CD4-positive, alpha-beta T cell (primary cell): ENCODE measurements around the gene CXCR6. TPM values are rescaled to one million over a fixed set of nuclear protein-coding genes. Genes with fewer than 3 reads are reported as not detected.

Source experiments
- ATAC-seq: fragments of 200-7000 bp; cut with Tn5 transposase; one replicate; pipeline ENCODE4 v1.10.0; 2022; ENCODE audit warnings: mild to moderate bottlenecking; ENCODE audit not compliant: poor library complexity
- CTCF ChIA-PET: fragments of 350-600 bp; sonication (Branson Sonifier 250); formaldehyde crosslinking; loops from one replicate; lab custom pipeline; 2021; ENCODE audit warnings: antibody characterized with exemption, inconsistent platforms; lab: Charles Lee
- POLR2A ChIA-PET: fragments of 350-600 bp; sonication (Branson Sonifier 250); formaldehyde crosslinking; loops from one replicate; lab custom pipeline; 2021; ENCODE audit warnings: antibody characterized with exemption, inconsistent platforms; lab: Charles Lee
- DNase-seq, 14 experiments: peaks; one replicate each; pipeline ENCODE4 v3.0.0-alpha.2; 2013 to 2020; ENCODE audit warnings: mixed read lengths in 2 of 14
- H3K27ac ChIP-seq, 2 donors: one replicate each; pipeline versions ENCODE4 v1.5.1 to v1.7.0; 2013; ENCODE audit warnings: low read length in 2 of 2, low read depth in 1 of 2, mild to moderate bottlenecking in 1 of 2
- H3K27me3 ChIP-seq, 2 experiments: 1 replicate in 1 of 2; 2 replicates in 1 of 2; pipeline versions ENCODE4 v1.6.1 to v1.7.0; 2013; ENCODE audit warnings: low read length in 2 of 2, control low read depth in 1 of 2, mild to moderate bottlenecking in 1 of 2, moderate library complexity in 1 of 2; ENCODE audit not compliant: insufficient read depth in 2 of 2, control insufficient read depth in 1 of 2
- H3K36me3 ChIP-seq: one replicate; pipeline ENCODE4 v1.6.1; 2013; ENCODE audit warnings: low read length, control low read depth; ENCODE audit not compliant: insufficient read depth
- H3K4me1 ChIP-seq: one replicate; pipeline ENCODE4 v1.6.1; 2013; ENCODE audit warnings: low read length, control low read depth; ENCODE audit not compliant: insufficient read depth
- H3K4me3 ChIP-seq: one replicate; pipeline ENCODE4 v1.5.1; 2013; ENCODE audit warnings: mild to moderate bottlenecking, low read length, moderate library complexity
- H3K9me3 ChIP-seq, 2 experiments: 1 replicate in 1 of 2; 2 replicates in 1 of 2; pipeline versions ENCODE4 v1.6.1 to v1.7.0; 2013; ENCODE audit warnings: low read length in 2 of 2, mild to moderate bottlenecking in 2 of 2, control low read depth in 1 of 2, moderate library complexity in 1 of 2; ENCODE audit not compliant: control insufficient read depth in 1 of 2, insufficient read depth in 1 of 2
- H3K27ac Mint-ChIP-seq: one replicate; pipeline ENCODE4 v1.8.0; 2020; ENCODE audit warnings: mixed read lengths
- H3K27me3 Mint-ChIP-seq: one replicate; pipeline ENCODE4 v1.8.0; 2021; ENCODE audit warnings: mixed read lengths
- H3K36me3 Mint-ChIP-seq: one replicate; pipeline ENCODE4 v1.8.0; 2021; ENCODE audit warnings: low read depth, mixed read lengths
- H3K4me1 Mint-ChIP-seq: one replicate; pipeline ENCODE4 v1.8.0; 2021; ENCODE audit warnings: low read depth, mixed read lengths
- H3K4me3 Mint-ChIP-seq: one replicate; pipeline ENCODE4 v1.8.0; 2020; ENCODE audit warnings: mild to moderate bottlenecking, mixed read lengths
- H3K9me3 Mint-ChIP-seq: one replicate; pipeline ENCODE4 v1.8.0; 2020; ENCODE audit warnings: mixed read lengths
- intact Hi-C, 2 experiments: fragments of 100-400 bp; cut with DNase I in 1 of 2; cut with micrococcal nuclease in 1 of 2; formaldehyde crosslinking; loops; one replicate each; pipeline versions ENCODE4 v1.15.1 to v1.9.0; 2023 to 2025; cut with DNase I, micrococcal nuclease
- total RNA-seq, 174 experiments: library from RNA in 2 of 174; stranded (reverse) in 2 of 174; gene quantifications; one replicate each; pipeline ENCODE4 v1.2.3 and lab custom pipeline; 2021 to 2026
- TF ChIP-seq, protein P1 (sequence below): fragments of 200-600 bp; IDR thresholded peaks from one replicate; pipeline ENCODE4 v1.8.0; 2022; ENCODE audit warnings: antibody characterized with exemption, mild to moderate bottlenecking

Gene CXCR6
- total RNA-seq, 2 experiments from 2014 or later = 1.7 to 2.0 TPM

- no peaks in the 10 kb centered on the region for H3K9me3 Mint-ChIP-seq
Measured at GRCh38 chr3:45966371-45966791, 23.1 kb downstream of the CXCR6 start.

GRCh38 chr3:45966950-45967640 is 23.8 kb downstream of the CXCR6 start:
- H3K27ac Mint-ChIP-seq = no peak overlapping the region
- peaks cover 91% of the 10 kb centered on the region for H3K36me3 Mint-ChIP-seq
- Histone ChIP-seq H3K36me3 (peaks cover 82% of the 10 kb centered on the region), H3K4me3 (no peak overlapping the region), H3K27ac (no peak overlapping the region), H3K27me3 (no peaks in the 10 kb centered on the region), H3K9me3 (no peaks in the 10 kb centered on the region), H3K4me1 (peaks cover 75% of the 10 kb centered on the region)
- no peak for ATAC-seq
- no peak overlapping the region for H3K4me3 Mint-ChIP-seq
- H3K27me3 Mint-ChIP-seq = no peaks in the 10 kb centered on the region
- ChIA-PET POLR2A (interaction anchor here (0.9 to 1.8 kb wide), 3 partner anchors 16 to 29 kb away, joined by 3 to 4 read pairs (median 3); partner anchors contain the start of gene FYCO1), CTCF (interaction anchor here (0.9 kb wide), 1 partner anchor 112 kb away, joined by 3 read pairs; no protein-coding TSS in a partner anchor)
- H3K9me3 Mint-ChIP-seq = no peaks in the 10 kb centered on the region
- TF ChIP-seq, protein P1, sequence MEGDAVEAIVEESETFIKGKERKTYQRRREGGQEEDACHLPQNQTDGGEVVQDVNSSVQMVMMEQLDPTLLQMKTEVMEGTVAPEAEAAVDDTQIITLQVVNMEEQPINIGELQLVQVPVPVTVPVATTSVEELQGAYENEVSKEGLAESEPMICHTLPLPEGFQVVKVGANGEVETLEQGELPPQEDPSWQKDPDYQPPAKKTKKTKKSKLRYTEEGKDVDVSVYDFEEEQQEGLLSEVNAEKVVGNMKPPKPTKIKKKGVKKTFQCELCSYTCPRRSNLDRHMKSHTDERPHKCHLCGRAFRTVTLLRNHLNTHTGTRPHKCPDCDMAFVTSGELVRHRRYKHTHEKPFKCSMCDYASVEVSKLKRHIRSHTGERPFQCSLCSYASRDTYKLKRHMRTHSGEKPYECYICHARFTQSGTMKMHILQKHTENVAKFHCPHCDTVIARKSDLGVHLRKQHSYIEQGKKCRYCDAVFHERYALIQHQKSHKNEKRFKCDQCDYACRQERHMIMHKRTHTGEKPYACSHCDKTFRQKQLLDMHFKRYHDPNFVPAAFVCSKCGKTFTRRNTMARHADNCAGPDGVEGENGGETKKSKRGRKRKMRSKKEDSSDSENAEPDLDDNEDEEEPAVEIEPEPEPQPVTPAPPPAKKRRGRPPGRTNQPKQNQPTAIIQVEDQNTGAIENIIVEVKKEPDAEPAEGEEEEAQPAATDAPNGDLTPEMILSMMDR = no peak
- DNase-seq = no peak
- intact Hi-C loops = no loop called here
- H3K4me1 Mint-ChIP-seq = peaks cover 28% of the 10 kb centered on the region

More at GRCh38 chr3:45966371-45966791, 23.1 kb downstream of the CXCR6 start:
- POLR2A ChIA-PET = interaction anchor here (0.6 to 1.8 kb wide), 4 partner anchors 10 to 29 kb away, joined by 3 to 4 read pairs (median 3); partner anchors contain the start of gene FYCO1
- H3K27ac ChIP-seq = no peak overlapping the region
- Mint-ChIP-seq H3K36me3 (peaks cover 91% of the 10 kb centered on the region), H3K4me3 (no peak overlapping the region), H3K27ac (no peak overlapping the region), H3K27me3 (no peaks in the 10 kb centered on the region), H3K4me1 (peaks cover 28% of the 10 kb centered on the region)
- TF ChIP-seq, protein P1 = no peak
- peaks cover 78% of the 10 kb centered on the region for H3K4me1 ChIP-seq
- DNase-seq (no peak), ATAC-seq (no peak)
- H3K9me3 ChIP-seq = no peaks in the 10 kb centered on the region
- CTCF ChIA-PET = interaction anchor here (0.9 kb wide), 1 partner anchor 113 kb away, joined by 3 read pairs; no protein-coding TSS in a partner anchor
- no peaks in the 10 kb centered on the region for H3K27me3 ChIP-seq
- H3K36me3 ChIP-seq = peaks cover 89% of the 10 kb centered on the region
- H3K4me3 ChIP-seq = no peak overlapping the region
- intact Hi-C loops = no loop called here

DNA sequence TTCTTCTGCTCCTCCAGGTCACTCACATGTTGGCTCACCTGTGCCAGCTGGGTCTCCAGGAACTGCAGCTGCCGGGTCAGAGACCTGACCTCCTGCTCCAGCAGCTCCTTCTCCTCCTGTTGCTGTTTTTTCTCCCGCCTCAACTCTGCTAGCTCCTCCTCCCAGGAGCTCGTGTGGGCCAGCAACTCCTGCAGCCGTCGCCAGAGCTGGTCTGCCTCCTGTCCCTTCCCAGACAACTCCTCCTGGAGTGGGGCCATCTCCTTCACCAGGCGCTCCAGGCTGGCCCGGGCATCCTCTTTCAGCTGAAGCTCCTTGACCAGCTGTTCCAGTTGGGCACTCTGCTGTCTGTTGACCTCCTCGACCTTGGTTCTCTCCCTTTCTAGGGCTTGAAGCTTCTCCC is 24.5 kb downstream of the CXCR6 start:
- Histone ChIP-seq H3K4me1 (peaks cover 75% of the 10 kb centered on the region), H3K27ac (no peak overlapping the region), H3K36me3 (peaks cover 80% of the 10 kb centered on the region), H3K9me3 (no peaks in the 10 kb centered on the region), H3K4me3 (no peak overlapping the region), H3K27me3 (no peaks in the 10 kb centered on the region)
- H3K4me1 Mint-ChIP-seq = peaks cover 31% of the 10 kb centered on the region
- CTCF ChIA-PET = interaction anchor here (0.6 to 1.4 kb wide), 2 partner anchors 12 to 111 kb away, joined by 3 to 4 read pairs; no protein-coding TSS in a partner anchor
- intact Hi-C loops = no loop called here
- no peaks in the 10 kb centered on the region for H3K9me3 Mint-ChIP-seq
- peaks cover 90% of the 10 kb centered on the region for H3K36me3 Mint-ChIP-seq
- no peak for DNase-seq
- POLR2A ChIA-PET = interaction anchor here (0.6 to 1.8 kb wide), 4 partner anchors 17 to 1155 kb away, joined by 3 to 4 read pairs (median 3); partner anchors contain the start of gene FYCO1
- TF ChIP-seq, protein P1 = no peak
- H3K27me3 Mint-ChIP-seq = no peaks in the 10 kb centered on the region
- no peak overlapping the region for H3K27ac Mint-ChIP-seq
- no peak for ATAC-seq
- H3K4me3 Mint-ChIP-seq = no peak overlapping the region
